ENCODE results near the gene CDC25C. TPM values are rescaled to one million over a fixed set of nuclear protein-coding genes. Genes with fewer than 3 reads are reported as not detected.

The CDC25C gene
- total and polyA plus RNA-seq, 9 of the 15 experiments (the other 6 are each of a cell fraction or from before 2014, with no cell fraction given), result 19.1 to 63.7 (median 31.9) TPM

DNA sequence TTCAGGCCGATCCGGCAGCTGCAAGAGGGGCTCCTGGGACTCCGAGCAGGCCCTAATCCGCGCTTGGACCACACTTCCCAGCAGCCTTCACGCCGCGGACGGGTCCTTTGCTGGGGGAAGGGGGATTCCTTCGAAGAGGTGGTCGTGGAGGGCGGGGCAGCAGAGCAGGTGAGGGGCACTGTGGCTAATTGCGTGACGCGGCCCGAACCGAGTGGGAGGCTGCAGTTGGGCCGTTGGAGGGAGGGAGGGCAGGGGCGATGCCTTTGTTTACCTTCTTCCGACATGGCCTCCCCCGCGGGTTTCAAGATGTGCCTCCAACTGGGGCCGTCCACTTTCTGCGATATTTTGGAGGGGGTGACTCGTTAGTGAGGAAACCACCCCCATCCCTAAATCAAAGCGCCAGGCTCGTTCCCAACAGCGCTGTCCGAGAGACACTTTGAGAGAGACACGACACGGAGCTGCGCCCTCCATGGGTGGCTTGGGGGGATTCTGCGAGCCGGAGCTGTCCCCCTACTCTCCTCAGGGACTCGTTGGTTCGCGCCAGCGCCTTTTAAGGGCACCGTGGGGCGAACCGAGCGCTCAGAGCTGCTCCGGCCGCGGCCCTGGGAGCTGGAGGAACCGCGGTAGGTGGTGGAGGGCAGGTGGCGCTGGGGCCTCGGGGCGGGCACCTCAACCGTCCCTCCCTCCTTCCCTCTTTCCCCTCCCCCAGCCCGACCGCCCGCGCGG is 6.2 kb upstream of the CDC25C start, which contains the start of gene FAM53C (continued):
- TF ChIP-seq, protein P1, sequence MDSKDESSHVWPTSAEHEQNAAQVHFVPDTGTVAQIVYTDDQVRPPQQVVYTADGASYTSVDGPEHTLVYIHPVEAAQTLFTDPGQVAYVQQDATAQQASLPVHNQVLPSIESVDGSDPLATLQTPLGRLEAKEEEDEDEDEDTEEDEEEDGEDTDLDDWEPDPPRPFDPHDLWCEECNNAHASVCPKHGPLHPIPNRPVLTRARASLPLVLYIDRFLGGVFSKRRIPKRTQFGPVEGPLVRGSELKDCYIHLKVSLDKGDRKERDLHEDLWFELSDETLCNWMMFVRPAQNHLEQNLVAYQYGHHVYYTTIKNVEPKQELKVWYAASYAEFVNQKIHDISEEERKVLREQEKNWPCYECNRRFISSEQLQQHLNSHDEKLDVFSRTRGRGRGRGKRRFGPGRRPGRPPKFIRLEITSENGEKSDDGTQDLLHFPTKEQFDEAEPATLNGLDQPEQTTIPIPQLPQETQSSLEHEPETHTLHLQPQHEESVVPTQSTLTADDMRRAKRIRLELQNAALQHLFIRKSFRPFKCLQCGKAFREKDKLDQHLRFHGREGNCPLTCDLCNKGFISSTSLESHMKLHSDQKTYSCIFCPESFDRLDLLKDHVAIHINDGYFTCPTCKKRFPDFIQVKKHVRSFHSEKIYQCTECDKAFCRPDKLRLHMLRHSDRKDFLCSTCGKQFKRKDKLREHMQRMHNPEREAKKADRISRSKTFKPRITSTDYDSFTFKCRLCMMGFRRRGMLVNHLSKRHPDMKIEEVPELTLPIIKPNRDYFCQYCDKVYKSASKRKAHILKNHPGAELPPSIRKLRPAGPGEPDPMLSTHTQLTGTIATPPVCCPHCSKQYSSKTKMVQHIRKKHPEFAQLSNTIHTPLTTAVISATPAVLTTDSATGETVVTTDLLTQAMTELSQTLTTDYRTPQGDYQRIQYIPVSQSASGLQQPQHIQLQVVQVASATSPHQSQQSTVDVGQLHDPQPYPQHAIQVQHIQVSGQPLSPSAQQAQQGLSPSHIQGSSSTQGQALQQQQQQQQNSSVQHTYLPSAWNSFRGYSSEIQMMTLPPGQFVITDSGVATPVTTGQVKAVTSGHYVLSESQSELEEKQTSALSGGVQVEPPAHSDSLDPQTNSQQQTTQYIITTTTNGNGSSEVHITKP (IDR thresholded peaks at IDR 0.05; ENCODE audit: partially characterized antibody), result peak; percentile 100
- TF ChIP-seq MAFK (IDR thresholded peaks at IDR 0.05; ENCODE audit: low read length) (no peak), NCOA4 (IDR thresholded peaks at IDR 0.05; ENCODE audit: partially characterized antibody) (no peak), FOXM1 (IDR thresholded peaks at IDR 0.05; ENCODE audit: low read depth) (peak; percentile 100), FOXM1 (CRISPR knock-in tag; IDR thresholded peaks at IDR 0.05; ENCODE audit: low read depth) (no peak; the same call in 1 of the 2 replicates), HMG20B (CRISPR knock-in tag; IDR thresholded peaks at IDR 0.05) (no peak), TEAD1 (CRISPR knock-in tag; IDR thresholded peaks at IDR 0.05) (peak in 1 of 2 experiments; percentile 48; a peak in 3 of 4 replicates), MECOM (CRISPR knock-in tag; IDR thresholded peaks at IDR 0.05) (no peak), PTBP1 (IDR thresholded peaks at IDR 0.05; ENCODE audit: low read depth, low read length) (no peak)
- TF ChIP-seq, protein P2, sequence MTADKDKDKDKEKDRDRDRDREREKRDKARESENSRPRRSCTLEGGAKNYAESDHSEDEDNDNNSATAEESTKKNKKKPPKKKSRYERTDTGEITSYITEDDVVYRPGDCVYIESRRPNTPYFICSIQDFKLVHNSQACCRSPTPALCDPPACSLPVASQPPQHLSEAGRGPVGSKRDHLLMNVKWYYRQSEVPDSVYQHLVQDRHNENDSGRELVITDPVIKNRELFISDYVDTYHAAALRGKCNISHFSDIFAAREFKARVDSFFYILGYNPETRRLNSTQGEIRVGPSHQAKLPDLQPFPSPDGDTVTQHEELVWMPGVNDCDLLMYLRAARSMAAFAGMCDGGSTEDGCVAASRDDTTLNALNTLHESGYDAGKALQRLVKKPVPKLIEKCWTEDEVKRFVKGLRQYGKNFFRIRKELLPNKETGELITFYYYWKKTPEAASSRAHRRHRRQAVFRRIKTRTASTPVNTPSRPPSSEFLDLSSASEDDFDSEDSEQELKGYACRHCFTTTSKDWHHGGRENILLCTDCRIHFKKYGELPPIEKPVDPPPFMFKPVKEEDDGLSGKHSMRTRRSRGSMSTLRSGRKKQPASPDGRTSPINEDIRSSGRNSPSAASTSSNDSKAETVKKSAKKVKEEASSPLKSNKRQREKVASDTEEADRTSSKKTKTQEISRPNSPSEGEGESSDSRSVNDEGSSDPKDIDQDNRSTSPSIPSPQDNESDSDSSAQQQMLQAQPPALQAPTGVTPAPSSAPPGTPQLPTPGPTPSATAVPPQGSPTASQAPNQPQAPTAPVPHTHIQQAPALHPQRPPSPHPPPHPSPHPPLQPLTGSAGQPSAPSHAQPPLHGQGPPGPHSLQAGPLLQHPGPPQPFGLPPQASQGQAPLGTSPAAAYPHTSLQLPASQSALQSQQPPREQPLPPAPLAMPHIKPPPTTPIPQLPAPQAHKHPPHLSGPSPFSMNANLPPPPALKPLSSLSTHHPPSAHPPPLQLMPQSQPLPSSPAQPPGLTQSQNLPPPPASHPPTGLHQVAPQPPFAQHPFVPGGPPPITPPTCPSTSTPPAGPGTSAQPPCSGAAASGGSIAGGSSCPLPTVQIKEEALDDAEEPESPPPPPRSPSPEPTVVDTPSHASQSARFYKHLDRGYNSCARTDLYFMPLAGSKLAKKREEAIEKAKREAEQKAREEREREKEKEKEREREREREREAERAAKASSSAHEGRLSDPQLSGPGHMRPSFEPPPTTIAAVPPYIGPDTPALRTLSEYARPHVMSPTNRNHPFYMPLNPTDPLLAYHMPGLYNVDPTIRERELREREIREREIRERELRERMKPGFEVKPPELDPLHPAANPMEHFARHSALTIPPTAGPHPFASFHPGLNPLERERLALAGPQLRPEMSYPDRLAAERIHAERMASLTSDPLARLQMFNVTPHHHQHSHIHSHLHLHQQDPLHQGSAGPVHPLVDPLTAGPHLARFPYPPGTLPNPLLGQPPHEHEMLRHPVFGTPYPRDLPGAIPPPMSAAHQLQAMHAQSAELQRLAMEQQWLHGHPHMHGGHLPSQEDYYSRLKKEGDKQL (CRISPR knock-in tag; IDR thresholded peaks at IDR 0.05; ENCODE audit: borderline replicate concordance), result no peak
- TF ChIP-seq, protein P3, sequence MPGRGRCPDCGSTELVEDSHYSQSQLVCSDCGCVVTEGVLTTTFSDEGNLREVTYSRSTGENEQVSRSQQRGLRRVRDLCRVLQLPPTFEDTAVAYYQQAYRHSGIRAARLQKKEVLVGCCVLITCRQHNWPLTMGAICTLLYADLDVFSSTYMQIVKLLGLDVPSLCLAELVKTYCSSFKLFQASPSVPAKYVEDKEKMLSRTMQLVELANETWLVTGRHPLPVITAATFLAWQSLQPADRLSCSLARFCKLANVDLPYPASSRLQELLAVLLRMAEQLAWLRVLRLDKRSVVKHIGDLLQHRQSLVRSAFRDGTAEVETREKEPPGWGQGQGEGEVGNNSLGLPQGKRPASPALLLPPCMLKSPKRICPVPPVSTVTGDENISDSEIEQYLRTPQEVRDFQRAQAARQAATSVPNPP (IDR thresholded peaks at IDR 0.05; ENCODE audit: borderline replicate concordance, insufficient read depth, insufficient read length), result no peak
- TF ChIP-seq, protein P4, sequence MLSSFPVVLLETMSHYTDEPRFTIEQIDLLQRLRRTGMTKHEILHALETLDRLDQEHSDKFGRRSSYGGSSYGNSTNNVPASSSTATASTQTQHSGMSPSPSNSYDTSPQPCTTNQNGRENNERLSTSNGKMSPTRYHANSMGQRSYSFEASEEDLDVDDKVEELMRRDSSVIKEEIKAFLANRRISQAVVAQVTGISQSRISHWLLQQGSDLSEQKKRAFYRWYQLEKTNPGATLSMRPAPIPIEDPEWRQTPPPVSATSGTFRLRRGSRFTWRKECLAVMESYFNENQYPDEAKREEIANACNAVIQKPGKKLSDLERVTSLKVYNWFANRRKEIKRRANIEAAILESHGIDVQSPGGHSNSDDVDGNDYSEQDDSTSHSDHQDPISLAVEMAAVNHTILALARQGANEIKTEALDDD (IDR thresholded peaks at IDR 0.05), result no peak
- TF ChIP-seq, protein P5, sequence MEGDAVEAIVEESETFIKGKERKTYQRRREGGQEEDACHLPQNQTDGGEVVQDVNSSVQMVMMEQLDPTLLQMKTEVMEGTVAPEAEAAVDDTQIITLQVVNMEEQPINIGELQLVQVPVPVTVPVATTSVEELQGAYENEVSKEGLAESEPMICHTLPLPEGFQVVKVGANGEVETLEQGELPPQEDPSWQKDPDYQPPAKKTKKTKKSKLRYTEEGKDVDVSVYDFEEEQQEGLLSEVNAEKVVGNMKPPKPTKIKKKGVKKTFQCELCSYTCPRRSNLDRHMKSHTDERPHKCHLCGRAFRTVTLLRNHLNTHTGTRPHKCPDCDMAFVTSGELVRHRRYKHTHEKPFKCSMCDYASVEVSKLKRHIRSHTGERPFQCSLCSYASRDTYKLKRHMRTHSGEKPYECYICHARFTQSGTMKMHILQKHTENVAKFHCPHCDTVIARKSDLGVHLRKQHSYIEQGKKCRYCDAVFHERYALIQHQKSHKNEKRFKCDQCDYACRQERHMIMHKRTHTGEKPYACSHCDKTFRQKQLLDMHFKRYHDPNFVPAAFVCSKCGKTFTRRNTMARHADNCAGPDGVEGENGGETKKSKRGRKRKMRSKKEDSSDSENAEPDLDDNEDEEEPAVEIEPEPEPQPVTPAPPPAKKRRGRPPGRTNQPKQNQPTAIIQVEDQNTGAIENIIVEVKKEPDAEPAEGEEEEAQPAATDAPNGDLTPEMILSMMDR (IDR thresholded peaks at IDR 0.05 in 2 of 3, conservative IDR thresholded peaks at IDR 0.05 in 1 of 3; ENCODE audit: insufficient read depth in 2 of 3, low read depth in 1 of 3, low read length in 3 of 3), result peak in 1 of 3 experiments; percentile 4; a peak in 2 of 6 replicates

All from K562 (cell line).